Muscle of leg (tissue), 16 donors: ENCODE measurements around the gene MSANTD2. TPM values are rescaled to one million over a fixed set of nuclear protein-coding genes. Genes with fewer than 3 reads are reported as not detected.
A peak's percentile ranks its signal among the peaks of the same experiment; 100 is the strongest.

Source experiments
- DNase-seq: peaks from one replicate; pipeline ENCODE4 v3.0.0; 2013
- H3K27ac ChIP-seq: one replicate; pipeline ENCODE4 v1.5.1; 2013; ENCODE audit warnings: mild to moderate bottlenecking, low read length, control low read depth
- H3K27me3 ChIP-seq: one replicate; pipeline ENCODE4 v1.6.1; 2013; ENCODE audit warnings: low read length; ENCODE audit not compliant: control insufficient read depth, insufficient read depth
- H3K36me3 ChIP-seq: one replicate; pipeline ENCODE4 v1.6.1; 2013; ENCODE audit warnings: low read length; ENCODE audit not compliant: control insufficient read depth, insufficient read depth
- H3K4me1 ChIP-seq: one replicate; pipeline ENCODE4 v1.6.1; 2013; ENCODE audit warnings: low read length; ENCODE audit not compliant: control insufficient read depth, insufficient read depth
- H3K4me3 ChIP-seq: one replicate; pipeline ENCODE4 v1.5.1; 2013; ENCODE audit warnings: low read length, control low read depth
- H3K9me3 ChIP-seq: replicated peaks from 2 replicates; pipeline ENCODE4 v1.6.1; 2013; ENCODE audit warnings: low read depth, low read length; ENCODE audit not compliant: control insufficient read depth
- WGBS: methylation state at CpG from one replicate; pipeline ENCODE4 v1.1.5; 2013; ENCODE audit warnings: missing lambda C conversion rate; ENCODE audit not compliant: insufficient coverage; 5-methylcytosine and 5-hydroxymethylcytosine counted together
- long read RNA-seq, 11 donors: transcript quantifications; one replicate each; lab custom pipeline, GENCODE V29; 2026
- polyA plus RNA-seq, 8 donors: library from polyadenylated mRNA; unstranded; fragments of 120-200 nt; gene quantifications; one replicate each; pipeline versions ENCODE4 v1.2.1 to v1.2.3, GENCODE V29; 2013; ENCODE audit warnings: inconsistent platforms in 1 of 8, low replicate concordance in 1 of 8; ENCODE audit not compliant: insufficient read length in 8 of 8, insufficient read depth in 1 of 8
- total RNA-seq: library from RNA; stranded (reverse); fragments of 120-200 nt; gene quantifications from one replicate; pipeline ENCODE4 v1.2.4, GENCODE V29; 2013

The MSANTD2 gene
- 13.4 TPM for total RNA-seq
- 10 to 100 TPM; 11.5 to 18.7 (median 15.1) TPM for polyA plus RNA-seq
- long read RNA-seq, donor 1, partial matches to known transcripts = 0 of 2 reads
- long read RNA-seq, donor 1, other reads (novel, unspliced or antisense) = 0 of 2 reads
- long read RNA-seq, donor 2 = 0 reads
- long read RNA-seq, donor 3, partial matches to known transcripts = 0 of 2 reads
- long read RNA-seq, donor 3, other reads (novel, unspliced or antisense) = 0 of 2 reads
- long read RNA-seq, donor 4, partial matches to known transcripts = 0 of 2 reads
- long read RNA-seq, donor 4, other reads (novel, unspliced or antisense) = 0 of 2 reads
- long read RNA-seq, donor 5, partial matches to known transcripts = 0 of 7 reads
- long read RNA-seq, donor 5, other reads (novel, unspliced or antisense) = 0 of 7 reads
- long read RNA-seq, donor 6, partial matches to known transcripts = 0 of 3 reads
- long read RNA-seq, donor 6, other reads (novel, unspliced or antisense) = 0 of 3 reads
- long read RNA-seq, donor 7, partial matches to known transcripts = 0 of 4 reads
- long read RNA-seq, donor 7, other reads (novel, unspliced or antisense) = 0 of 4 reads
- long read RNA-seq, donor 8, partial matches to known transcripts = 0 of 2 reads
- long read RNA-seq, donor 8, other reads (novel, unspliced or antisense) = 0 of 2 reads
- long read RNA-seq, donor 9 = 0 reads
- long read RNA-seq, donor 10, partial matches to known transcripts = 0 of 5 reads
- long read RNA-seq, donor 10, other reads (novel, unspliced or antisense) = 0 of 5 reads
- long read RNA-seq, donor 11, partial matches to known transcripts = 0 of 3 reads
- long read RNA-seq, donor 11, other reads (novel, unspliced or antisense) = 0 of 3 reads

DNA sequence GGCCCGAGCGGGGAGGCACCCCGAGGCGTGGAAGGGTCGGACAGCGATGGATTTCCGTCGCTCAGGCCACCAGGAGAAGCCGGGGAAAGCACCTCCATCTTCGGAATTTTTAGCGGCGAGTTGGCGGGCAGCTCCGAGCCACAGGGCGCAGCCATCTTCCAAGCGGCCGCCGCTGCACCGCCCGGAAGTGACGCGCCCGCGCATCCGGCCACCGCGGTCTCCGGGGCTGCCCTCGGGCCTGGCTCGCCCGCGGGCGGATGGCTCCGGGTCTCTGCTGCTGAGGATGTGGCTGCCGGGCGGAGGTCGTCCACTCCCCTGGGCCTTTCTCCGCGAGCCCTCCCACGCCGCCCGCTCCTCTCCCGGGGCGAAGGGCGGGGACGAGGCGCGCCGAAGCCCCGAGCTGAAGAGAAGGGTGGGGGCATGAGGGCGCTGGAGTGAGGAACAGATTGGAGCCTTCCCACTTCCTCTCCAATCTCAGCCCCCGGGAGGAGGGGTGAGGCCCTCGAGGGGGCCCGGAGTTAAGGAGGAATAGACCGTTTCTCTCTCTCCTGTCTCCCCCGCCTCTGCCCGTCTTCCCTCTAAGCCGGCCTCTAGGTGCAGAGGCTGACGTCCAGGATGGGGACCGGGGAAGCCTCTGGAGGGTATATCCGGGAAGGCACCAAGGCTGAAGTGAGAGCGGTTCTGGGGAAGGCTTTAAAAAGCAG is at the start of gene MSANTD2:
Gene MSANTD2, minus strand, starts transcription at position 181 of the 704 bp plus-strand sequence. Its CDS starts 26 bp downstream, at position 155.
- peaks cover 10% of the 10 kb centered on the region for H3K4me1 ChIP-seq
- H3K9me3 ChIP-seq = no peaks in the 10 kb centered on the region
- H3K36me3 ChIP-seq = no peaks in the 10 kb centered on the region
- H3K4me3 ChIP-seq = peak within 1 kb of the TSS; percentile 86
- peak; percentile 97 for DNase-seq
- peak within 1 kb of the TSS; percentile 98 for H3K27ac ChIP-seq
- H3K27me3 ChIP-seq = no peaks in the 10 kb centered on the region
- under 1% methylated on average over 40 of the region's 62 CpGs for WGBS

DNA sequence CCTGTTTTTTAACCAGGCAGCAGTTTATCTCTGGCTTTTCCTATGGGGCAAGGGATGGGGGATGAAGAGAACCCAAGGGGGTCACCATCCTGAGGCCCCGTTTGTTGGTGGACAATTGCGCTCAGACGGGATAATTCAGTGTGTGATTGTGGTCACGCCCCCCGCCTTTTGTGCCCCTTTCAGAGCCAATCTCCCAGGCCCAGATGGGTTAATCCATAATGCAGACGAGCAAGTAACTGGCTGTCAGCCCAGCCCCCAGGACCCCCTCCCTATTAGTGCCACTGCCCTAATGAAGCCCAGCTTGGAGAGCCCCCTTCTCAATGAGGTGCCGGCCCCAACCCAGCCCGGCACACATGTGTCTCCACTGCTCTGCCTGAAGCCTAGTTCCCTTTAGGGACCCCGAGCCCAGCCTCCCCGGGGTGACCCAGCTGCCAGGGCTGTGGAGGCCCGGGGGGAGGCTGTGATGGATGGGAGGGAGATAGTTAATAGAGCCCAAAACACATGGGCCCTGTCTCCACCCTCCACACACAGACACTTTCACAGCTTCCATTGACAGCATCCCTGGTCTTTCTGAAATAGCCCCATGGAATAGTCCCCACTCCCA is 46.0 kb upstream of the MSANTD2 start:
- DNase-seq = no peak
- no peak overlapping the region for H3K4me3 ChIP-seq
- peaks cover 12% of the 10 kb centered on the region for H3K4me1 ChIP-seq
- H3K27ac ChIP-seq = no peak overlapping the region
- WGBS = 6% methylated on average over 3 of the region's 11 CpGs
- H3K9me3 ChIP-seq = no peaks in the 10 kb centered on the region
- no peaks in the 10 kb centered on the region for H3K36me3 ChIP-seq
- H3K27me3 ChIP-seq = peaks cover 78% of the 10 kb centered on the region

DNA sequence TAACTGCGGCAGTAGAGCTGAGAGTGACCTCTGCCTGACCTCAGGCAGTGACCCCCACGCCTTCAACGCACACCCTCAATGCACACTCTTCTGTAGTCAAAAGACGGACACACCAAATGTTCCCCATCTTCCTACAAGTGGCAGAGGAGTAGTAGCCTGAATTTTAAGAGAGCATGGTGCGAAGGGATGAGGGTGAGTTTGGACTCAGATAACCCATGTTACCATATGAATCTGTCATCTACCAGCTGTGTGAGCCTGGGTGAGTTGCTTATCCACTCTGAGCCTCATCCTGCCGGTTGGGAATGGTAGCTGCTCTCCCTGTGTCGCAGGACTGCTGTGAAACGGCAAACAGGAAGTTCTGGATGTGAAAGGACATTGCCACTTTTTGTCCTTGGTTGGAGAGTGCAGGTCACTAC is 44.5 kb upstream of the MSANTD2 start:
- 4% methylated on average over 3 of the region's 8 CpGs for WGBS
- Histone ChIP-seq H3K4me3 (no peak overlapping the region), H3K4me1 (peaks cover 16% of the 10 kb centered on the region), H3K36me3 (no peaks in the 10 kb centered on the region), H3K9me3 (no peaks in the 10 kb centered on the region), H3K27ac (no peak overlapping the region), H3K27me3 (peaks cover 87% of the 10 kb centered on the region)
- no peak for DNase-seq

DNA sequence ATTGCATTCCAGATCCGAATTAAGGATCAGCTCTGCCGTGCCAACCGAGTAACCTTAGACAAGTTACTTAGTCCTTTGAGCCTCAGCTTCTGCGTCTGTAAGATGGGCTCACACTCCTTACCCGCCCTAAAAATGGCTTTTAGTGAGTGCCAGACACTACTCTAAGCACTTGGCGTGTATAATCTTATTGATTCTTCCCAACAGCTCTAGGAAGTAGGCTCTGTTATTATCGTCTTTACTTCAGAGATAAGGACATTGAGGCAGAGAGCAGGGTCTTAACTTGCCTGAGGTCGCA is 43.4 kb upstream of the MSANTD2 start:
- peaks cover 25% of the 10 kb centered on the region for H3K4me1 ChIP-seq
- no peak for DNase-seq
- no peak overlapping the region for H3K27ac ChIP-seq
- H3K36me3 ChIP-seq = no peaks in the 10 kb centered on the region
- peaks cover 89% of the 10 kb centered on the region for H3K27me3 ChIP-seq
- no peak overlapping the region for H3K4me3 ChIP-seq
- 2% methylated on average over 6 of the region's 8 CpGs for WGBS
- no peaks in the 10 kb centered on the region for H3K9me3 ChIP-seq

DNA sequence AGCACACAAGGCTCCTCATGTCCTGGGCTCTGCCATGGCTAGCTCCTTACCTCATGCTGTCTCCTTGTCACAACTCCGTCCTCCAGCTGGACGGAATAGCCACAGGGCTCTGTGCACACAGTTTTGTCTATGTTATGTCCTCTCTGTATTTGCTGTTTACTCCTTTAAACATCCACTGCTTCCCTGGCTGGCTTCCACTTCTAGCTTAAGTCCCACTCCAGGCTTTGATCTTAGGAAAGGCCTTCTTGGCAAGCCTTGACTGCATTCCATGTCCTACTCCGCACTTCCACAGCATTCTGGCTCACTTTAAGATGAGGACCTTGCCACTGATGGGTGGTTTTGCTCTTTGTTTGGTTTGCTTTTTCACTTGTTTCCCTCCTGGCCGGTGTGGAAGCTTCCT is 42.1 kb upstream of the MSANTD2 start:
- DNase-seq = peak; percentile 25
- Histone ChIP-seq H3K4me3 (no peak overlapping the region), H3K4me1 (peaks cover 25% of the 10 kb centered on the region), H3K9me3 (no peaks in the 10 kb centered on the region), H3K36me3 (no peaks in the 10 kb centered on the region), H3K27ac (no peak overlapping the region), H3K27me3 (peaks cover 89% of the 10 kb centered on the region)
- WGBS = 44% methylated on average over 2 of the region's 4 CpGs

DNA sequence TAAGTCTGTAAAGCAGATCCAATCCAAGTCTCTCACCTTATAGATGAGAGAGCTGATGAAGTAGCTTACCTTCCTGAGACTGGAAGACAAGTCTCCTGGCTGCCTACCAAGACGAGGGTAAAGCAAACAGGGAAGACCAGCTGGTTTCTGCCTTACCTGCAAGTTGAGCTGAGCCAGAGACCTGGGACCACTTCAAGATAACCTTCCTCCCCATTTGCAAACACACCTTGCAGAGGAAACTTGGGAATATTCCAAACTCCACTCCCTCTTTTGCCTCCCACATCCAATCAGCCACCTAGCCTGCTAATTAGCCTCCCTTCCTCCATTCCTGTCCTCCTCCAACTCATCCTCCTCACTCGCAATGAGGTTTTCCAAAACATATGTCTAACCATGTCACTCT is 41.6 kb upstream of the MSANTD2 start:
- H3K27me3 ChIP-seq = peaks cover 84% of the 10 kb centered on the region
- H3K27ac ChIP-seq = no peak overlapping the region
- H3K9me3 ChIP-seq = no peaks in the 10 kb centered on the region
- 24% methylated on average over 2 of the region's 2 CpGs for WGBS
- peaks cover 27% of the 10 kb centered on the region for H3K4me1 ChIP-seq
- no peak overlapping the region for H3K4me3 ChIP-seq
- H3K36me3 ChIP-seq = no peaks in the 10 kb centered on the region
- no peak for DNase-seq

DNA sequence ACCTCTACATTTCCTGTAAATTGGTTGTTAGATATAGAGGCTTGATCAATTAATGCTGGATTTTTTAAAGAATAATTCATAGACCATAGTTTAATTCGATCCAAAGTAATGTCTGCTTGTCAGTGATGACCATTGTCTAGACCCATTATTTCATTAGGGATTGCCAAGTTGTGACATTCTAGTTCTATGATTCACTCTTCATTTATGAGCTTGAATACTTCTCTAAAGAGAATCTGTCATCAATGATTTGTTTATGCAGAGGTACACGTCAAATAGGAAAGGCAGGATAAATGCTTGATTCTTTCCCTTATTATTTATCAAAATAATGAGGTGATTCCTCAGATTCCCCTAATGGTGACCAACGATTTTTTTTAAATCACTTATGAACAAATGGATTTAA is 41.0 kb upstream of the MSANTD2 start:
- no peak overlapping the region for H3K27ac ChIP-seq
- no peaks in the 10 kb centered on the region for H3K9me3 ChIP-seq
- no peak for DNase-seq
- WGBS = no CpG with 5 or more reads among the region's 3 CpGs
- H3K4me1 ChIP-seq = peaks cover 30% of the 10 kb centered on the region
- H3K36me3 ChIP-seq = no peaks in the 10 kb centered on the region
- no peak overlapping the region for H3K4me3 ChIP-seq
- peaks cover 78% of the 10 kb centered on the region for H3K27me3 ChIP-seq

DNA sequence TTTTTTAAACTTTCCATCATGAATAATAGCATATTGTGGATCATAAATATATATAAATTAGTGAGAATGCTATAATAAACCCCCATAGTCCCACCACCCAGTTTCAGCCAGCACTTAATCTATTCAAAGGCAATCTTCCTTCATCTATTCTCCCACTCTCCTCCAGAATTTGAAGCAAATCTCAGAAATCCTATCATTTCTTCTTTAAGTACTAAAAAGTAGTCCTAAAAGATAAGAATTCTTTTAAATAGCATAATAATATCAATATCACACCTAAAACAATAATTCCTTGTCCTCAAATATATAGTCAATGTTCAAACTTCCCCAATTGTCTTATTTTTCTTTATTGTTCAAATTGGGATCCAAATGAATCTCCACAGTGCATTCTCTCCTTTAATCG is 40.5 kb upstream of the MSANTD2 start:
- no CpG with 5 or more reads among the region's 1 CpG for WGBS
- Histone ChIP-seq H3K4me1 (peaks cover 30% of the 10 kb centered on the region), H3K27me3 (peaks cover 73% of the 10 kb centered on the region), H3K4me3 (no peak overlapping the region), H3K9me3 (no peaks in the 10 kb centered on the region), H3K36me3 (no peaks in the 10 kb centered on the region), H3K27ac (no peak overlapping the region)
- no peak for DNase-seq

DNA sequence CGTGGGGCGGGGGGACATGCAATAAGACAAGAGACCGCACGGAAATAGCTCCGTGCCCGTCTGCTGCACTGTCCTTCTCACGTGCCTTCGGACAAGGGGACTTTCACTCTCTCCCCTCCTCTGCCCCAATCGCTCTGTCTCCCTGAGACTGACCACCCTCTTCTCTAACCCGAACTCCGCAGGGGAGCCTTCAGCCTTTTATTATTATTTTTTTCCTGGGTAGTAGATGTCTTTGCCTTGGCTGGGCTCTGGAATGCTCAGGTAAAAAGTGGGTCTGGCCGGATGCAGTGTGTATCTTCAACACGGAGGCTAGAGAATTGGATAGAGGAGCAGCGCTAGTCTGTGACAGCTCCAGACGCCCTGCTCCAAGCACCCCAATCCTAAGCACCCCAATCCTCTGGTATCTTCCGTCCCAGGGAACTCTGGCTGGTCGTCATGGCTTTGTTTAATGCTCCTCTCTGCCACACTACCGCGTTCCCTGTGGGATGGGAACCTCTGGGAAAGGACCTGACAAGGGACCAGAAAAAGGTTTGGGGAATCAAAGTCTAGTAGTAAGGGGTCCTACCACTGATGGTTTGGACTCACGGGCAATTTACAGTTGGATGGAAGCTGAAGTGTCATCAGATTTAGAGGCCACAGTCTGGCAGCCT is 39.9 kb upstream of the MSANTD2 start:
- Histone ChIP-seq H3K27me3 (peaks cover 67% of the 10 kb centered on the region), H3K9me3 (no peaks in the 10 kb centered on the region), H3K27ac (no peak overlapping the region), H3K4me1 (peaks cover 30% of the 10 kb centered on the region), H3K36me3 (no peaks in the 10 kb centered on the region), H3K4me3 (peak overlapping the region; percentile 33)
- WGBS = 0% methylated on average over 7 of the region's 20 CpGs
- DNase-seq = no peak
